Stimulated activated naive CD8-positive, alpha-beta T cell treated with anti-CD3 and anti-CD28 coated beads, Interleukin-15, Interleukin-2, amounts not matched to agents 100 ng/mL and 50 ng/mL, for 24 hours (primary cell): ENCODE data around the gene UBE2D2.
A peak's percentile ranks its signal among the peaks of the same experiment; 100 is the strongest.
"Not testable (repeated sequence)": the region's sequence is repeated elsewhere in the genome, so short reads cannot be mapped to it uniquely, and the experiment has no call there.

Source experiments
- H3K27ac Mint-ChIP-seq: one replicate; pipeline ENCODE4 v1.8.0; 2021; ENCODE audit warnings: mild to moderate bottlenecking, mixed read lengths
- H3K27me3 Mint-ChIP-seq: one replicate; pipeline ENCODE4 v1.8.0; 2021; ENCODE audit warnings: mixed read lengths
- H3K36me3 Mint-ChIP-seq: one replicate; pipeline ENCODE4 v1.8.0; 2021; ENCODE audit warnings: low read depth, mixed read lengths
- H3K4me1 Mint-ChIP-seq: one replicate; pipeline ENCODE4 v1.8.0; 2021; ENCODE audit warnings: low read depth, mixed read lengths
- H3K4me3 Mint-ChIP-seq: one replicate; pipeline ENCODE4 v1.8.0; 2021; ENCODE audit warnings: mild to moderate bottlenecking, mixed read lengths
- H3K9me3 Mint-ChIP-seq: one replicate; pipeline ENCODE4 v1.8.0; 2021; ENCODE audit warnings: mixed read lengths

Gene UBE2D2

DNA sequence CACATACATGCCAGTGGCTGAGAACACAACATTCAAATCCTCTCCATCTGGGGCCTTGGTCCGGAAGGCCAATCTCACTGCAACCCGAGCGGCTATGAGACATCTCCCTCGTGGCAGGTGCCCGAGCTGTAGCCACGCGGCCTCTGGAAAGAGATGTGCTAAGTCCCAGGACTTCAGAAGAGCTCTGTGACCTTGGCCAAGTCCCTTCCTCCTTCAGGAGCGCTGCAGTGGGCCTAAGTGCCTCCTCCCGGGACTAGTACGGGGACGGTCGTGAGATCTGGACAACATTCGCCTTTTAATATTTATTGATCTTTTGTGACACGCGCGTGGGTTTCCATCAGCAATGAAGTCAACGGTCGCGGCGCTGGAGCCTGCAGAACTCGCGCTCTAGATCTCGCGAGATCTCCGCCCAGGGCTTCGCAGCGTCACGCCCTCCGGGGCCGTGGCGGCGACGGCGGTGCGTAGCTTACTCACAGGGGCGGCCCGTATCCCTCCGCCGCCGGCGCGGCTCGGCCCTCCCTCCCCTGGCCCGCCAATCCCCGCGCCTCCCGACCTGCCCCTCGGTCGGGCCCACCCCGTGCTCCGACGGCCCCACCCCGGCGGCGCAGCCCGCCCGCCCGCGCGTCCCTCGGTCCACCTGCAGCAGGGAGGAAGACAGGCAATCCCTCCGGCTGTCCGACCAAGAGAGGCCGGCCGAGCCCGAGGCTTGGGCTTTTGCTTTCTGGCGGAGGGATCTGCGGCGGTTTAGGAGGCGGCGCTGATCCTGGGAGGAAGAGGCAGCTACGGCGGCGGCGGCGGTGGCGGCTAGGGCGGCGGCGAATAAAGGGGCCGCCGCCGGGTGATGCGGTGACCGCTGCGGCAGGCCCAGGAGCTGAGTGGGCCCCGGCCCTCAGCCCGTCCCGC lies at the start of gene UBE2D2:
Gene UBE2D2 (plus strand): TSS at position 588 of the 903 bp plus-strand sequence. CDS start 453 bp downstream, outside the sequence.
- peak within 1 kb of the TSS; percentile 100 for H3K4me3 Mint-ChIP-seq
- peak within 1 kb of the TSS; percentile 99 for H3K27ac Mint-ChIP-seq
- no peaks in the 10 kb centered on the region for H3K27me3 Mint-ChIP-seq
- H3K9me3 Mint-ChIP-seq, result no peaks in the 10 kb centered on the region
- peaks cover 34% of the 10 kb centered on the region for H3K36me3 Mint-ChIP-seq
- H3K4me1 Mint-ChIP-seq, result peaks cover 39% of the 10 kb centered on the region

DNA sequence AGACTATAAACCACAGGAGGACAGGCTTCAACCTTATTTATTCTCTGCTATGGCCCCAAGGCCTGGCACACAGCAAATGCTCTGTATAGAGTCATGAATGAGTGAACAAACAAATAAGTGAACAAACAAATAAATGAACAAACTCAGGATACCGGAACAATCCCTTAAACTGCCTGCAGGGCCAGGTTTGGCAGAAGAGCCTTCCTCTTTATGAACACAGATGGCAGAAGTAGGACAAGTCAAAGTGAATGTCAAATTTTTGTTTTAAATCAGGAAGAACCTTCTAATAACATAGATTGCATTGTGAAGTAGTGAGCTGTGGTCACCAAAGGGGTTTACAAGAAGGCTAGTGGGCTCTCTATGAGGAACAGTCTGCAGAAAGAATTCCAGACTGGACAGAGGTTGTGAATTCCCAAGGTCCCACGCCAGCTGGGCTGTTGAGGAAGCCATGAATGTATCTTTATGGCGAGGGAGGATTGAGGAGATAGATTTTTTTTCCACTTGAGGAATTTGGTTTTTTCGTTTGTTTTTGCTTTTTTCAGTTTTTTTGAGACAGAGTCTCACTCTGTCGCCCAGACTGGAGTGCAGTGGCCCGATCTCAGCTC lies 48.3 kb upstream of the UBE2D2 start:
- no peak overlapping the region for H3K4me3 Mint-ChIP-seq
- no peak overlapping the region for H3K27ac Mint-ChIP-seq
- H3K36me3 Mint-ChIP-seq, result peaks cover 5% of the 10 kb centered on the region
- no peaks in the 10 kb centered on the region for H3K27me3 Mint-ChIP-seq
- H3K9me3 Mint-ChIP-seq, result peaks cover 4% of the 10 kb centered on the region
- H3K4me1 Mint-ChIP-seq, result peaks cover 58% of the 10 kb centered on the region

DNA sequence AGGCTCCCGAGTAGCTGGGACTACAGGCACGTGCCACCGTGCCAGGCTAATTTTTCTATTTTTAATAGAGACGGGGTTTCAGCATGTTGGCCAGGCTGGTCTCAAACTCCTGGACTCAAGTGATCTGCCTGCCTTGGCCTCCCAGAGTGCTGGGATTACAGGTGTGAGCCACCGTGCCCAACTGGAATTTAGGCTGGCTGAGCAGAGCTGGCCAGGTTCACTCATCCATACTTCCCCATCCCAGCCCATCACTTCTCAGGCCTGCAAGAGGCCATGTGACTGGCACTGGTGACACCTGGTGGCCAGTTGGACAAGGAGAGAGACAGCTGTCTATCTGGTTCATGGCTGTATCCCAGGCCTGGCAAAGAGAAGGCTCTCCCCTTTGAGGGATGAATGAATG lies 47.7 kb upstream of the UBE2D2 start:
- H3K27ac Mint-ChIP-seq, H3K9me3 Mint-ChIP-seq, H3K27me3 Mint-ChIP-seq, H3K36me3 Mint-ChIP-seq, H3K4me3 Mint-ChIP-seq: not testable (repeated sequence)
- peaks cover 58% of the 10 kb centered on the region for H3K4me1 Mint-ChIP-seq

DNA sequence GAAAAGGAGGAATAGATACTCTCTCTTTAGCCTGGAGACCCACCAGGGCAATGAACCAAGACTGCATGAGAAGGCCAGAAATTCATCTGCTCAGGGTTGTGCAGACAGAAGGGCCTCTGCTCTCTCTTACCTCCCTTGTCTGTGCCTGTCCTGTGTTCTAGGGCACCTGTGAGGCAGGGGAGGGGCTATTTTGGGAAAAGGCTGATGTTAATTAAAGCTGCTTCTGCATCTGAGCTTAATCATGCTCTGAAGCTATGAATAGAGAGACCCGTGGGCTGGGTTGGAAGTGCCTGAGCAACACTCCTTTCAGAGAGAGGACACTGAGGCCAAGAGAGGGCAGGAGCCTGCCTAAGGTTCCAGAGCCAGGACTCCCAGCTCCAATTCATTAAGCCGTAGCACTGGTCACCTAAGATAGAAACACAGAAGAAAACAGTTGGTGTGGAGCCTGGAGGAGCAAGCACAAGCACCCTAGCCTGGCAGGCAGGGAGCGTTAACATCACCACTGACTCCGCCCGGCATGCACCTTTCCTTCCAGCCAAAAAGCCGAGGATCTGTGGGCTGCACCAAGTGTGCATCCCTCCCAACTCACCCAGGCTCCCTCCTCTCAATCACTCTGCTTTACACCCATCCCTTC lies 47.2 kb upstream of the UBE2D2 start:
- Mint-ChIP-seq H3K4me1 (peaks cover 58% of the 10 kb centered on the region), H3K27ac (no peak overlapping the region), H3K36me3 (peaks cover 5% of the 10 kb centered on the region), H3K9me3 (peaks cover 4% of the 10 kb centered on the region), H3K4me3 (no peak overlapping the region), H3K27me3 (no peaks in the 10 kb centered on the region)

DNA sequence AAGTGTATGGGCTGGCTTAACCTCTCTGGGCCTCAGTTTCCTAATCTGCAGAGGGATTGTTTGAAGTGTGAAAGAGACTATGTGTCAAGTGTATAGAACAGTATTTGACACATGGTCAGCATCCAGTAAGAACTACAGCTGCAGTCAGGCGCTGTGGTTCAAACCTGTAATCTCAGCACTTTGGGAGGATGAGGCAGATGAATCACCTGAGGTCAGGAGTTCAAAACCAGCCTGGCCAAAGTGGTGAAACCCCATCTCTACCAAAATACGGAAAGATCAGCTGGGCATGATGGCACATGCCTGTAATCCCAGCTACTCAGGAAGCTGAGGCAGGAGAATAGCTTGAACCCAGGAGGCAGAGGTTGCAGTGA lies 46.7 kb upstream of the UBE2D2 start:
- H3K9me3 Mint-ChIP-seq, result peaks cover 4% of the 10 kb centered on the region
- H3K4me1 Mint-ChIP-seq, result peaks cover 59% of the 10 kb centered on the region
- H3K36me3 Mint-ChIP-seq, result peaks cover 5% of the 10 kb centered on the region
- H3K4me3 Mint-ChIP-seq, result no peak overlapping the region
- no peak overlapping the region for H3K27ac Mint-ChIP-seq
- no peaks in the 10 kb centered on the region for H3K27me3 Mint-ChIP-seq

DNA sequence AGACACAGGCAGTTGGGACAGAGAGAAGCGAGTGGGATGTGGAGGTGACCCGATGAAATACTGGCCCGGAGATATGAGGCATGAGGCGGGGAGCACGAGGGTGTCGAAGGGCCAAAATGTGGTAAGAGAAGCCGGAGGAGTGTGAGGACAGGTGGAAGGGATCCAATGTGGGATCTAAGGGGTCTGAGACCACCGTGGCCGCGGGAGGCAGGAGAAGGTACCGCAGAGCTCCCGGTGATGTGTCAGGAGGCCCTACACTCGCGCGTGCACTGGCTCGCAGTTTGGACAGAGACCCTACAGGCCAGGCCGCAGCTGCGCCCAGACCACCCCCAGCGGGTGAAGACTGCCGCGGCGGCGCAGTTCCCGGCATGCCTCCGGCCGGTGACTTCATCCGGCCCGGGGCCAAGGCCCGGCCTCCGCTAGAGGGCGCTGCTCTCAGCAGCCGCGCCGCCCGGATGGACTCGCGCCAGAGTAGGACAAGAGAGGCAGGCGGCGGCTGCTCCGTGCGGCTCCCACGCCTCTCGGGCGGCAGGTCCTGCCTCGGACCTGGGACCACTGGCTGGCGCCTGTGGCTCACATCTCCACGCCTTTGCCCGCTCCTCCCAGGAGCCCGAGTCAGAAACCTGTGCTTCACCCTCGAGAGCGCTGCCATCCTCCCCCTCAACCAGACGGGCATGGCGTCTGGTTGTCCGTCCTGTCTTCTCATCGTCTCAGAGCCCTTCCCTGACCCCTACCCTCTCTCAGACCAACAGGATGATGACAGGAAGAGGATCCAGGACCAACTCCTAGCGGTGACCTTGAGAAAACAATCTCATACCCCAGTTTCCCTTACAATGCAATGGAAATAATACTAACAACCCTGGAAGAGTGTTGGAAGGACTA lies 43.2 kb upstream of the UBE2D2 start:
- H3K27me3 Mint-ChIP-seq, result no peaks in the 10 kb centered on the region
- H3K4me3 Mint-ChIP-seq, result peak overlapping the region; percentile 80
- no peaks in the 10 kb centered on the region for H3K9me3 Mint-ChIP-seq
- H3K36me3 Mint-ChIP-seq, result no peaks in the 10 kb centered on the region
- H3K4me1 Mint-ChIP-seq, result peaks cover 31% of the 10 kb centered on the region
- H3K27ac Mint-ChIP-seq, result peak overlapping the region; percentile 87

DNA sequence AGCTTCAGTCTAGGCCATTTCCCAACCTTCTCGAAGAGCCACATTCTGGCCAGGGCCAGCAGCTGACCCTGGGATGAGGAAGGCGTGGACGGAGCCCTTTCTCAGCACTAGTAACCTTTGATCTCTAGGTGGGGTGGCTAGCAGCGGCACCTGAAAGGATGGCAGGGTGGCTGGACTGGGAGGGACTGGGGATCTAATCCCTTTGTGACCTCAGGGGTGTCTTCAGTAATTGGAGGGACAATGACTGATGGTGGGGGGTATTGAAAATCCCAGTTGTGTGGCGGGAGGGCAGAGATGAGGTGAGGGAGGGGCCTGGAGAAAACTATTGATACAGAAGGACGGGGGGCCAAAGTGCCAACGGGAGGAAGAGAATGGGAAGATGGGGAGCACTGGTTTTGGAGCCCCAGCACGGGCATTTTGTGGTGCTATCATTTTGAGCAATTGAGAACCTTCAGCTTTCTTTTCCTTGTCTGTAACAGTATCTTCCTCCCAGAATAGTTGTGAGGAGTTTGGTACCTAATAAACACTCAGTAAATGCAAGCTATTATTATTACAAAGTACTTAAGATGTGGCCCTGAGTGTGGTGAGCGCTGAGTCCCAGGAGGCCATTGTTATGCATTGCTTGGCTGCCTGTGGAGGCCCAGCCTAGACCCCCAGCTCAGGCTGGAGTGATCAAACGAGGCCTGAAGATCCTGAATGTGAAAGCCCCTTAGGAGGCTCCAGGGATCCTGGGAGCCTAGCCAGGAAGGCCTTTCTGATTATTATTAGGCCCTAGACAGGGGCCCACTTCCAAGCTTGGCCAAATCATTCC lies 37.3 kb upstream of the UBE2D2 start:
- H3K36me3 Mint-ChIP-seq, result no peaks in the 10 kb centered on the region
- no peaks in the 10 kb centered on the region for H3K9me3 Mint-ChIP-seq
- peaks cover 6% of the 10 kb centered on the region for H3K4me1 Mint-ChIP-seq
- no peak overlapping the region for H3K27ac Mint-ChIP-seq
- no peaks in the 10 kb centered on the region for H3K27me3 Mint-ChIP-seq
- H3K4me3 Mint-ChIP-seq, result no peak overlapping the region

DNA sequence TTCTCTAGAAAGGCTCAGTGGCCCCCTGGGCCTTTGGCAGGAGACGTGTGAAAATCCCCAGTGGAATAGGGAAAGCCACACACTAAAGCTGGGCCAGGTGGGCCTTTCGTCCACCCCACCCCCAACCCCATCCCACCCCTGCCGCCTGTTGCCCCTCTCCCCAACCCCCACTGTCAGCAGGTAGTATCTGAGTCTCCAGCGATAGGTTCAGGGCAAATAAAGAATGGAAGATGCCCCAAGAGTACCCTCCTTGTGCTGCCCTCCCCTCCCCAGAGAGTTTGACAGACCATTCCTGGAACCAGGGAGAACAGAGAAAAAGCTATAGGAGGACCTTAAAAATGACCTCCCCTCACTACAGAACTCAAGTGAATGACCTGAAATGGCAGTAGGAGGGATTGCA lies 36.7 kb upstream of the UBE2D2 start:
- H3K36me3 Mint-ChIP-seq, result no peaks in the 10 kb centered on the region
- H3K27me3 Mint-ChIP-seq, result no peaks in the 10 kb centered on the region
- H3K4me3 Mint-ChIP-seq, result no peak overlapping the region
- H3K4me1 Mint-ChIP-seq, result peaks cover 4% of the 10 kb centered on the region
- H3K9me3 Mint-ChIP-seq, result no peaks in the 10 kb centered on the region
- H3K27ac Mint-ChIP-seq, result no peak overlapping the region

DNA sequence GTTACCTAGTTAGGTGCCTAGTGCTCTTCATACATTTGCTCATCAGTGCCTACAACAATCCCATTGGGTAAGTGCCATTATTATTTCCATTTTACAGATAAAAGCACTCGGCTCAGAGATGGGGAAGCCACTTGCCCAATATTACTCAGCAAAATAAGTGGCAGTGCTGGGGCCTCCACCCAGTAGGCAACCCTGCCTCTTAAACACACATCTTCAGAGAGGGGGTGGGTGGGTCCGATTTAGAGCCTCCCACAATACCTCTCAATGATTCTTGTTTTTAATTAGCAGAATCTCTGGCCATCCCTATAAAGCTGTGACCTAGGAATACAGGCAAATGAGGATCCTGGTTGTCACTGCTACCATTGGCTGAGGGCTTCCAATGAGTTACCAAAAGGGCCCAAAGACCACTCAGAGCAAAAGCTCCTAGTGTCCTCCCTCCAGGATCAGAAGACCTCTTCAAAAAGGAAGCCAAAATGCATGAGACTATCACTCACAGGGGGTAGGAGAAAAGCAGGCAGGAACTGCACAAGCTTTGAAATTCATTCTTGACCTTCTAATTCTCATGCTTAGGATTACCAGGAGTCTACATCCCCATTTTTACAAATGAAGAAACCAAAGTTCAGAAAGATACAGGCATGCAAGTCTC lies 36.1 kb upstream of the UBE2D2 start:
- no peak overlapping the region for H3K27ac Mint-ChIP-seq
- H3K9me3 Mint-ChIP-seq, result no peaks in the 10 kb centered on the region
- no peaks in the 10 kb centered on the region for H3K27me3 Mint-ChIP-seq
- H3K4me3 Mint-ChIP-seq, result no peak overlapping the region
- H3K36me3 Mint-ChIP-seq, result no peaks in the 10 kb centered on the region
- H3K4me1 Mint-ChIP-seq, result peaks cover 4% of the 10 kb centered on the region

DNA sequence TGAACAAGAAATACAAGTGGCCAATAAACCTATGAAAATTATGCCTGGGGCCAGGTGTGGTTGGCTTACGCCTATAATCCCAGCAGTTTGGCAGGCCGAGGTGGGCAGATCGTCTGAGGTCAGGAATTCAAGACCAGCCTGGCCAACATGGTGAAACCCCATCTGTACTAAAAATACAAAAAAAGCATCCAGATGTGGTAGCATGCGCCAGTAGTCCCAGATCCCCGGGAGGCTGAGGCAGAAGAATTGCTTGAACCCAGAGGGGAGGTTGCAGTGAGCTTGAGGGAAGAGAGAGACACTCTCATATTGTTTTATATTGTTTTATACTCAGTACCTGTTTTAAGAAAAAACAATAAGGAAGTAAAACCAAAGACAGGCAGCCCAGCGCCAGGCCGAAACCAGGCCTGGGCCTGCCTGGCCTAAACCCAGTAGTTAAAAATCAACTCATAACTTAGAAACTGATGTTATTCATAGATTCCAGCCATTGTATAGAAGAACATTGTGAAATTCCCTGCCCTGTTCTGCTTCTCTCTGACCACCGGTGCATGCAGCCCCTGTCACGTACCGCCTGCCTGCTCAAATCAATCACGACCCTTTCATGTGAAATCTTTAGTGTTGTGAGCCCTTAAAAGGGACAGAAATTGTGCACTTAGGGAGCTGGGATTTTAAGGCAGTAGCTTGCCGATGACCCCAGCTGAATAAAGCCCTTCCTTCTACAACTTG lies 35.4 kb upstream of the UBE2D2 start:
- not testable (repeated sequence) for H3K36me3 Mint-ChIP-seq, H3K4me1 Mint-ChIP-seq, H3K27me3 Mint-ChIP-seq, H3K4me3 Mint-ChIP-seq, H3K9me3 Mint-ChIP-seq
- H3K27ac Mint-ChIP-seq, result peak overlapping the region; percentile 31

DNA sequence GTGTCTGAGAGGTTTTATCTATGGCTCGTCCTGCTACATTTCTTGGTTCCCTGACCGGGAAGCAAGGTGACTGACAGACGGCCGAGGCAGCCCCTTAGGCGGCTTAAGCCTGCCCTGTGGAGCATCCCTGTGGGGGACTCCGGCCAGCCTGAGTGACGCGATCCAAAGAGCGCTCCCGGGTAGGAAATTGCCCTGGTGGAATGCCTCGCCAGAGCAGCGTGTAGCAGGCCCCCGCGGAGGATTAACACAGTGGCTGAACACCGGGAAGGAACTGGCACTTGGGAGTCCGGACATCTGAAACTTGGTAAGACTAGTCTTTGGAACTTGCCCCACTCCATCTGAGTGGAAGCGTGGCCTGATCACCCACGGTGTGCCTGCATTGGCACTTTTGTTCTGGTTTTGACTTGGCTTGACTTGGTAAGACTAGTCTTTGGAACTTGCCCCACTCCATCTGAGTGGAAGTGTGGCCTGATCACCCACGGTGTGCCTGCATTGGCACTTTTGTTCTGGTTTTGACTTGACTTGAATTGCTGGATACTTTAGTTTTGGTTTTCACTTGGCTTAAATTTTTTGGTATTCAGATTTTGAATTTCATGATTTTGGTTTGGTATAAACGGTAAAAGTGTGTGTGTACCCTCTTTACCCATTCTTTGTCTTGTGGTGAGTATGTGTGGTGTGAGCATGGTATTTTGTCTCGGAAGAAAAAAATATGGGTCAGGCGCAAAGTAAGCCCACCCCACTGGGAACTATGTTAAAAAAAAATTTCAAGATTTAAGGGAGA lies 34.6 kb upstream of the UBE2D2 start:
- H3K27me3 Mint-ChIP-seq, H3K27ac Mint-ChIP-seq, H3K4me3 Mint-ChIP-seq, H3K36me3 Mint-ChIP-seq, H3K4me1 Mint-ChIP-seq, H3K9me3 Mint-ChIP-seq: not testable (repeated sequence)

DNA sequence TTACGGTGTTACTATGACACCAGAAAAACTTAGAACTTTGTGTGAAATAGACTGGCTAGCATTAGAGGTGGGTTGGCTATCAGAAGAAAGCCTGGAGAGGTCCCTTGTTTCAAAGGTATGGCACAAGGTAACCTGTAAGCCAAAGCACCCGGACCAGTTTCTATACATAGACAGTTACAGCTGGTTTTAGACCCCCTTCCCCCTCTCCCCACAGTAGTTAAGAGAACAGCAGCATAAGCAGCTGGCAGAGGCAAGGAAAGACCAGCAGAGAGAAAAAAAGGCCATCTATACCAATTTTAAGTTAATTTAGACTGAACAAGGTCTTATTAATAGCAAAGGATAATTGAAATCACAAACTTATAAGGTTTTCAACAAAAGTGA lies 34.1 kb upstream of the UBE2D2 start:
- H3K27me3 Mint-ChIP-seq, H3K36me3 Mint-ChIP-seq, H3K4me1 Mint-ChIP-seq, H3K9me3 Mint-ChIP-seq, H3K4me3 Mint-ChIP-seq, H3K27ac Mint-ChIP-seq: not testable (repeated sequence)
